Glutamatergic neuron (in vitro differentiated cells): Measurements from ENCODE around the gene IFT22. TPM values are rescaled to one million over a fixed set of nuclear protein-coding genes. Genes with fewer than 3 reads are reported as not detected.
A peak's percentile ranks its signal among the peaks of the same experiment; 100 is the strongest.

Experiments
- DNase-seq: peaks from one replicate; pipeline ENCODE4 v3.0.0; 2022
- H3K27ac Mint-ChIP-seq: one replicate; pipeline ENCODE4 v1.8.0; 2020; ENCODE audit warnings: mild to moderate bottlenecking, mixed read lengths, inconsistent platforms; ENCODE audit not compliant: unreplicated experiment
- H3K27me3 Mint-ChIP-seq: one replicate; pipeline ENCODE4 v1.8.0; 2020; ENCODE audit warnings: mild to moderate bottlenecking, moderate library complexity, mixed read lengths, inconsistent platforms; ENCODE audit not compliant: unreplicated experiment
- H3K36me3 Mint-ChIP-seq: one replicate; pipeline ENCODE4 v1.8.0; 2020; ENCODE audit warnings: mild to moderate bottlenecking, mixed read lengths, inconsistent platforms; ENCODE audit not compliant: unreplicated experiment
- H3K4me1 Mint-ChIP-seq: one replicate; pipeline ENCODE4 v1.8.0; 2020; ENCODE audit warnings: mild to moderate bottlenecking, low read depth, mixed read lengths, inconsistent platforms; ENCODE audit not compliant: unreplicated experiment
- H3K4me3 Mint-ChIP-seq: one replicate; pipeline ENCODE4 v1.8.0; 2020; ENCODE audit warnings: mild to moderate bottlenecking, mixed read lengths, inconsistent platforms; ENCODE audit not compliant: unreplicated experiment
- H3K9me3 Mint-ChIP-seq: one replicate; pipeline ENCODE4 v1.8.0; 2020; ENCODE audit warnings: mild to moderate bottlenecking, moderate library complexity, mixed read lengths, inconsistent platforms; ENCODE audit not compliant: unreplicated experiment
- CTCF ChIP-seq: fragments of 200-600 bp; sonication (generic); IDR thresholded peaks from one replicate; pipeline ENCODE4 v1.5.0; 2021; ENCODE audit not compliant: partially characterized antibody, unreplicated experiment
- total RNA-seq: library from RNA; stranded (reverse); fragmentation: NEBNext Ultra II Directional; extraction: Animal tissue kit (Norgen Biotek cat#: 25700); gene quantifications from one replicate; pipeline ENCODE4 v1.2.1, GENCODE V29; 2021; ENCODE audit not compliant: unreplicated experiment

Gene IFT22
- total RNA-seq, 1 donor from 2014 or later = 20.9 TPM

GRCh38 chr7:101365956-101366355 lies 44.3 kb upstream of the IFT22 start:
- TF ChIP-seq CTCF = no peak
- no peak overlapping the region for H3K27ac Mint-ChIP-seq
- H3K9me3 Mint-ChIP-seq = peaks cover 3% of the 10 kb centered on the region
- DNase-seq = no peak
- peaks cover 14% of the 10 kb centered on the region for H3K4me1 Mint-ChIP-seq
- H3K36me3 Mint-ChIP-seq = peaks cover 4% of the 10 kb centered on the region
- H3K4me3 Mint-ChIP-seq = peak overlapping the region; percentile 35
- H3K27me3 Mint-ChIP-seq = peaks cover 4% of the 10 kb centered on the region

- DNase-seq = peak; percentile 84
- H3K27me3 Mint-ChIP-seq = peaks cover 2% of the 10 kb centered on the region
- peaks cover 14% of the 10 kb centered on the region for H3K4me1 Mint-ChIP-seq
- H3K4me3 Mint-ChIP-seq = peak overlapping the region; percentile 70
- peak; percentile 96 for TF ChIP-seq CTCF
- no peaks in the 10 kb centered on the region for H3K9me3 Mint-ChIP-seq
- no peaks in the 10 kb centered on the region for H3K36me3 Mint-ChIP-seq
- no peak overlapping the region for H3K27ac Mint-ChIP-seq
Measured at GRCh38 chr7:101363734-101364374, 42.2 kb upstream of the IFT22 start.

GRCh38 chr7:101363196-101363733 lies 41.7 kb upstream of the IFT22 start:
- Mint-ChIP-seq H3K4me1 (peaks cover 14% of the 10 kb centered on the region), H3K36me3 (no peaks in the 10 kb centered on the region), H3K4me3 (peak overlapping the region; percentile 59), H3K27ac (no peak overlapping the region), H3K9me3 (no peaks in the 10 kb centered on the region), H3K27me3 (peaks cover 2% of the 10 kb centered on the region)
- no peak for TF ChIP-seq CTCF
- DNase-seq = no peak

GRCh38 chr7:101362334-101363195 lies 41.0 kb upstream of the IFT22 start, which contains the start of gene COL26A1:
COL26A1 (plus strand) TSS chr7:101362875; CDS start chr7:101363033, 158 bp downstream.
- TF ChIP-seq CTCF = no peak
- H3K36me3 Mint-ChIP-seq = no peaks in the 10 kb centered on the region
- peaks cover 2% of the 10 kb centered on the region for H3K27me3 Mint-ChIP-seq
- DNase-seq = peak; percentile 81
- no peaks in the 10 kb centered on the region for H3K9me3 Mint-ChIP-seq
- peak within 1 kb of the TSS; percentile 43 for H3K27ac Mint-ChIP-seq
- H3K4me1 Mint-ChIP-seq = peaks cover 15% of the 10 kb centered on the region
- H3K4me3 Mint-ChIP-seq = peak within 1 kb of the TSS; percentile 86
